Uterus (tissue), 4 donors: Measurements from ENCODE around the gene MS4A4A. TPM values are rescaled to one million over a fixed set of nuclear protein-coding genes. Genes with fewer than 3 reads are reported as not detected.

Experiments
- DNase-seq, 2 donors: peaks; one replicate each; pipeline ENCODE4 v3.0.0-alpha.2; 2019 to 2020
- H3K27ac ChIP-seq, 2 donors: fragments of 200-600 bp; sonication (generic); 1 replicate in 1 of 2; 2 replicates in 1 of 2; pipeline ENCODE4 v1.5.1; 2016 to 2018
- H3K27me3 ChIP-seq, 2 donors: fragments of 200-600 bp; sonication (generic); one replicate each; pipeline ENCODE4 v1.5.1; 2018 to 2019; ENCODE audit warnings: control low read depth in 1 of 2
- H3K36me3 ChIP-seq, 2 donors: fragments of 200-600 bp; sonication (generic); one replicate each; pipeline ENCODE4 v1.5.1; 2019; ENCODE audit warnings: control low read depth in 1 of 2
- H3K4me1 ChIP-seq, 2 donors: fragments of 200-600 bp; sonication (generic); one replicate each; pipeline ENCODE4 v1.5.1; 2018 to 2019; ENCODE audit warnings: control low read depth in 1 of 2
- H3K4me3 ChIP-seq, 2 donors: fragments of 200-600 bp; sonication (generic); 1 replicate in 1 of 2; 2 replicates in 1 of 2; pipeline ENCODE4 v1.5.1; 2018 to 2019; ENCODE audit warnings: mild to moderate bottlenecking in 1 of 2
- H3K9me3 ChIP-seq, 2 donors: fragments of 200-600 bp; sonication (generic); one replicate each; pipeline ENCODE4 v1.5.1; 2019; ENCODE audit warnings: control low read depth in 1 of 2
- CTCF ChIP-seq, 4 experiments: fragments of 200-600 bp in 2 of 4; fragments of 450-650 bp in 2 of 4; sonication (generic) in 2 of 4; IDR thresholded peaks; one replicate each; pipeline ENCODE4 v1.5.1; 2016 to 2019; ENCODE audit warnings: antibody characterized with exemption in 4 of 4, mild to moderate bottlenecking in 2 of 4, moderate library complexity in 1 of 4
- POLR2A ChIP-seq, 2 donors: fragments of 450-650 bp; IDR thresholded peaks; one replicate each; pipeline ENCODE4 v1.6.1; 2016; ENCODE audit warnings: antibody characterized with exemption in 2 of 2, mild to moderate bottlenecking in 1 of 2, moderate library complexity in 1 of 2
- intact Hi-C: fragments of 100-400 bp; cut with DNase I; formaldehyde crosslinking; loops from one replicate; pipeline ENCODE4 v1.15.1; 2023; ENCODE audit warnings: low total_unique reads
- total RNA-seq, 4 donors: library from RNA; depleted of rRNA in 3 of 4; stranded (reverse); fragments of >200 nt in 3 of 4; gene quantifications; one replicate each; pipeline versions ENCODE4 v1.1.0 to v1.2.4, GENCODE V29; 2014 to 2023
- donor health status: DM: yes; HTN: yes; CAD: no.

The MS4A4A gene
- total RNA-seq, 4 donors from 2014 or later: 2.6 to 29.1 (median 14.3) TPM

GRCh38 chr11:60242740-60243239 is 37.7 kb upstream of the MS4A4A start, which contains the start of gene MS4A4E:
Gene MS4A4E (minus strand): TSS chr11:60243137. CDS start chr11:60230055, 13,082 bp downstream.
- Histone ChIP-seq H3K27ac (no peak within 1 kb of the TSS), H3K9me3 (no peaks in the 10 kb centered on the region), H3K4me1 (no peaks in the 10 kb centered on the region), H3K36me3 (no peaks in the 10 kb centered on the region), H3K4me3 (no peak within 1 kb of the TSS), H3K27me3 (peaks cover 0 to 5% of the 10 kb centered on the region in 2 donors)
- TF ChIP-seq CTCF (IDR thresholded peaks at IDR 0.05) (no peak), POLR2A (IDR thresholded peaks at IDR 0.05) (no peak)
- no peak for DNase-seq
- intact Hi-C loops: no loop called here

- intact Hi-C loops: no loop called here
- Histone ChIP-seq H3K4me3 (no peak overlapping the region), H3K9me3 (no peaks in the 10 kb centered on the region), H3K27ac (no peak overlapping the region), H3K36me3 (no peaks in the 10 kb centered on the region), H3K27me3 (no peaks in the 10 kb centered on the region), H3K4me1 (no peaks in the 10 kb centered on the region)
- TF ChIP-seq POLR2A (IDR thresholded peaks at IDR 0.05) (no peak), CTCF (IDR thresholded peaks at IDR 0.05) (peak; percentile 22 to 36 (median 28))
- no peak for DNase-seq
Measured at GRCh38 chr11:60251485-60252212, 28.8 kb upstream of the MS4A4A start.

- Histone ChIP-seq H3K27me3 (no peaks in the 10 kb centered on the region), H3K4me1 (no peaks in the 10 kb centered on the region), H3K27ac (no peak overlapping the region), H3K36me3 (no peaks in the 10 kb centered on the region), H3K4me3 (no peak overlapping the region), H3K9me3 (no peaks in the 10 kb centered on the region)
- TF ChIP-seq POLR2A (IDR thresholded peaks at IDR 0.05): no peak
- TF ChIP-seq CTCF (IDR thresholded peaks at IDR 0.05): no peak
- DNase-seq: no peak
- intact Hi-C loops: no loop called here
Measured at GRCh38 chr11:60252213-60253108, 28.0 kb upstream of the MS4A4A start.

GRCh38 chr11:60257956-60258722 is 22.3 kb upstream of the MS4A4A start:
- intact Hi-C loops: no loop called here
- no peak for DNase-seq
- Histone ChIP-seq H3K4me3 (no peak overlapping the region), H3K4me1 (no peaks in the 10 kb centered on the region), H3K27me3 (no peaks in the 10 kb centered on the region), H3K9me3 (no peaks in the 10 kb centered on the region), H3K36me3 (no peaks in the 10 kb centered on the region), H3K27ac (no peak overlapping the region)
- no peak for TF ChIP-seq CTCF (IDR thresholded peaks at IDR 0.05)
- TF ChIP-seq POLR2A (IDR thresholded peaks at IDR 0.05): no peak
